ENCODE results near the gene GLUL.
A peak's percentile ranks its signal among the peaks of the same experiment; 100 is the strongest.

GLUL gene

GRCh38 chr1:182405578-182405977 is 14.0 kb upstream of the GLUL start:
- POLR2A ChIA-PET = no interaction called here
- Histone ChIP-seq H3K9me3 (ENCODE audit: control insufficient read depth, insufficient read depth, low read depth, low read length) (no peaks in the 10 kb centered on the region), H3K4me3 (ENCODE audit: low read depth, low read length) (no peak overlapping the region), H3K27ac (ENCODE audit: extremely low read depth, low read depth, low read length) (no peak overlapping the region), H3K4me1 (ENCODE audit: control insufficient read depth, insufficient read depth, low read length) (no peaks in the 10 kb centered on the region), H3K36me3 (ENCODE audit: control insufficient read depth in 2 of 2, insufficient read depth in 1 of 2, low read length in 2 of 2) (no peaks in the 10 kb centered on the region)
- CTCF ChIA-PET = interaction anchor here (0.8 to 1.1 kb wide), 4 partner anchors 19 to 379 kb away, joined by 3 to 5 read pairs (median 4); no protein-coding TSS in a partner anchor
- TF ChIP-seq OSR2 (tag by site-specific recombination; IDR thresholded peaks at IDR 0.05) = no peak
- TF ChIP-seq GLIS1 (tag by site-specific recombination; IDR thresholded peaks at IDR 0.05) = no peak
- TF ChIP-seq SETDB1 (IDR thresholded peaks at IDR 0.05; ENCODE audit: insufficient read length, low read length) = peak; percentile 84
- TF ChIP-seq SCRT2 (tag by site-specific recombination; IDR thresholded peaks at IDR 0.05) = peak; percentile 51

GRCh38 chr1:182404781-182405180 is 13.2 kb upstream of the GLUL start:
- Histone ChIP-seq H3K4me1 (ENCODE audit: control insufficient read depth, insufficient read depth, low read length) (no peaks in the 10 kb centered on the region), H3K9me3 (ENCODE audit: control insufficient read depth, insufficient read depth, low read depth, low read length) (no peaks in the 10 kb centered on the region), H3K4me3 (ENCODE audit: low read depth, low read length) (no peak overlapping the region), H3K36me3 (ENCODE audit: control insufficient read depth in 2 of 2, insufficient read depth in 1 of 2, low read length in 2 of 2) (no peaks in the 10 kb centered on the region), H3K27ac (ENCODE audit: extremely low read depth, low read depth, low read length) (no peak overlapping the region)
- no peak for TF ChIP-seq ZNF223 (tag by site-specific recombination; IDR thresholded peaks at IDR 0.05)
- TF ChIP-seq ZNF394 (tag by site-specific recombination; IDR thresholded peaks at IDR 0.05; ENCODE audit: borderline replicate concordance) = no peak
- TF ChIP-seq KLF9 (tag by site-specific recombination; IDR thresholded peaks at IDR 0.05; ENCODE audit: low read depth) = no peak
- CTCF ChIA-PET = interaction anchor here (0.9 to 1.1 kb wide), 4 partner anchors 20 to 380 kb away, joined by 3 to 5 read pairs (median 4); no protein-coding TSS in a partner anchor
- POLR2A ChIA-PET = no interaction called here

- TF ChIP-seq MEIS1 (CRISPR knock-in tag; IDR thresholded peaks at IDR 0.05; ENCODE audit: borderline replicate concordance) (no peak), KLF9 (tag by site-specific recombination; IDR thresholded peaks at IDR 0.05; ENCODE audit: low read depth) (no peak), ZNF791 (tag by site-specific recombination; IDR thresholded peaks at IDR 0.05) (no peak), ZNF366 (tag by site-specific recombination; conservative IDR thresholded peaks at IDR 0.05) (no peak), ZNF48 (tag by site-specific recombination; IDR thresholded peaks at IDR 0.05) (no peak), ZNF580 (tag by site-specific recombination; IDR thresholded peaks at IDR 0.05) (no peak), GLI4 (tag by site-specific recombination; IDR thresholded peaks at IDR 0.05) (no peak), ZBTB48 (tag by site-specific recombination; IDR thresholded peaks at IDR 0.05) (no peak)
- TF ChIP-seq, protein P1, sequence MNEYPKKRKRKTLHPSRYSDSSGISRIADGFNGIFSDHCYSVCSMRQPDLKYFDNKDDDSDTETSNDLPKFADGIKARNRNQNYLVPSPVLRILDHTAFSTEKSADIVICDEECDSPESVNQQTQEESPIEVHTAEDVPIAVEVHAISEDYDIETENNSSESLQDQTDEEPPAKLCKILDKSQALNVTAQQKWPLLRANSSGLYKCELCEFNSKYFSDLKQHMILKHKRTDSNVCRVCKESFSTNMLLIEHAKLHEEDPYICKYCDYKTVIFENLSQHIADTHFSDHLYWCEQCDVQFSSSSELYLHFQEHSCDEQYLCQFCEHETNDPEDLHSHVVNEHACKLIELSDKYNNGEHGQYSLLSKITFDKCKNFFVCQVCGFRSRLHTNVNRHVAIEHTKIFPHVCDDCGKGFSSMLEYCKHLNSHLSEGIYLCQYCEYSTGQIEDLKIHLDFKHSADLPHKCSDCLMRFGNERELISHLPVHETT (tag by site-specific recombination; IDR thresholded peaks at IDR 0.05) = no peak
- CTCF ChIA-PET = interaction anchor here (1.0 to 1.9 kb wide), 3 partner anchors 223 to 384 kb away, joined by 3 to 7 read pairs (median 6); no protein-coding TSS in a partner anchor
- no peaks in the 10 kb centered on the region for H3K36me3 ChIP-seq (ENCODE audit: control insufficient read depth in 2 of 2, insufficient read depth in 1 of 2, low read length in 2 of 2)
- no peaks in the 10 kb centered on the region for H3K9me3 ChIP-seq (ENCODE audit: control insufficient read depth, insufficient read depth, low read depth, low read length)
- H3K27ac ChIP-seq (ENCODE audit: extremely low read depth, low read depth, low read length) = no peak within 1 kb of the TSS
- no peak within 1 kb of the TSS for H3K4me3 ChIP-seq (ENCODE audit: low read depth, low read length)
- peaks cover 4% of the 10 kb centered on the region; the same call in 1 of the 2 replicates for H3K4me1 ChIP-seq (ENCODE audit: control insufficient read depth, insufficient read depth, low read length)
- POLR2A ChIA-PET = no interaction called here
These were observed 9.0 kb upstream of the GLUL start, which contains the start of gene TEDDM1 for GRCh38 chr1:182400567-182400966. TSS of gene TEDDM1 (minus strand) at chr1:182400667. CDS start at chr1:182400485, 182 bp downstream.

- no peaks in the 10 kb centered on the region for H3K9me3 ChIP-seq (ENCODE audit: control insufficient read depth, insufficient read depth, low read depth, low read length)
- TF ChIP-seq EGR2 (tag by site-specific recombination; IDR thresholded peaks at IDR 0.05; ENCODE audit: low read depth) (no peak), TCF7L2 (IDR thresholded peaks at IDR 0.05; ENCODE audit: borderline replicate concordance, low read depth, low read length) (no peak), GLIS1 (tag by site-specific recombination; IDR thresholded peaks at IDR 0.05) (peak; percentile 22; the same call in 1 of the 2 replicates), ZNF785 (tag by site-specific recombination; IDR thresholded peaks at IDR 0.05) (no peak), ZBTB7A (tag by site-specific recombination; IDR thresholded peaks at IDR 0.05; ENCODE audit: low read depth) (no peak), ZNF24 (tag by site-specific recombination; IDR thresholded peaks at IDR 0.05) (no peak), SP7 (tag by site-specific recombination; IDR thresholded peaks at IDR 0.05) (no peak), ZSCAN16 (tag by site-specific recombination; IDR thresholded peaks at IDR 0.05) (no peak), ZNF629 (tag by site-specific recombination; IDR thresholded peaks at IDR 0.05) (no peak), KLF1 (tag by site-specific recombination; IDR thresholded peaks at IDR 0.05) (0 out of 2 replicates have a peak, but pooled peaks have one; percentile 38)
- ChIA-PET POLR2A (no interaction called here), CTCF (interaction anchor here (0.6 to 3.7 kb wide), 16 partner anchors 11 to 387 kb away, joined by 3 to 123 read pairs (median 3); no protein-coding TSS in a partner anchor)
- H3K36me3 ChIP-seq (ENCODE audit: control insufficient read depth in 2 of 2, insufficient read depth in 1 of 2, low read length in 2 of 2) = no peaks in the 10 kb centered on the region
- H3K4me3 ChIP-seq (ENCODE audit: low read depth, low read length) = no peak overlapping the region
- peaks cover 4% of the 10 kb centered on the region; the same call in 1 of the 2 replicates for H3K4me1 ChIP-seq (ENCODE audit: control insufficient read depth, insufficient read depth, low read length)
- no peak overlapping the region for H3K27ac ChIP-seq (ENCODE audit: extremely low read depth, low read depth, low read length)
These were observed 6.2 kb upstream of the GLUL start for GRCh38 chr1:182397653-182398393.

Measured in HEK293 (cell line).